Fibroblast of peridontal ligament (primary cell): ENCODE results near the gene RER1.

Source experiments
- DNase-seq: peaks from one replicate; pipeline ENCODE4 v3.0.0-alpha.2; 2010; ENCODE audit errors: extremely low read depth

The RER1 gene

GRCh38 chr1:2375923-2376260 lies 15.7 kb upstream of the RER1 start:
- DNase-seq, result no peak

GRCh38 chr1:2376261-2376741 lies 15.3 kb upstream of the RER1 start:
- no peak for DNase-seq

- no peak for DNase-seq
Measured at GRCh38 chr1:2376931-2377672, 14.5 kb upstream of the RER1 start.

GRCh38 chr1:2377751-2378440 lies 13.7 kb upstream of the RER1 start:
- no peak for DNase-seq

GRCh38 chr1:2378441-2378851 lies 13.2 kb upstream of the RER1 start:
- no peak for DNase-seq

- no peak for DNase-seq
Measured at GRCh38 chr1:2378956-2379732, 12.5 kb upstream of the RER1 start.

GRCh38 chr1:2379733-2380404 lies 11.8 kb upstream of the RER1 start:
- no peak for DNase-seq

- no peak for DNase-seq
Measured at GRCh38 chr1:2380816-2381591, 10.6 kb upstream of the RER1 start.

GRCh38 chr1:2381741-2382620 lies 9.7 kb upstream of the RER1 start:
- DNase-seq, result peak; percentile 72

GRCh38 chr1:2382621-2383361 lies 8.8 kb upstream of the RER1 start:
- no peak for DNase-seq

GRCh38 chr1:2383576-2383975 lies 8.1 kb upstream of the RER1 start:
- DNase-seq, result no peak

GRCh38 chr1:2384130-2384860 lies 7.3 kb upstream of the RER1 start:
- no peak for DNase-seq

- no peak for DNase-seq
Measured at GRCh38 chr1:2384941-2385481, 6.6 kb upstream of the RER1 start.

GRCh38 chr1:2385606-2386280 lies 5.9 kb upstream of the RER1 start:
- DNase-seq, result no peak

- no peak for DNase-seq
Measured at GRCh38 chr1:2386636-2387611, 4.7 kb upstream of the RER1 start.

- DNase-seq, result no peak
Measured at GRCh38 chr1:2388004-2388913, 3.4 kb upstream of the RER1 start.
